NCI-H187 treated with DMSO at 0.1 percent for 48 hours (cell line): Measurements from ENCODE around the gene RPL13A.

Experiments used
- DNase-seq: peaks from one replicate; lab custom pipeline; 2025; lab: John Stamatoyannopoulos, UW

Gene RPL13A

DNA sequence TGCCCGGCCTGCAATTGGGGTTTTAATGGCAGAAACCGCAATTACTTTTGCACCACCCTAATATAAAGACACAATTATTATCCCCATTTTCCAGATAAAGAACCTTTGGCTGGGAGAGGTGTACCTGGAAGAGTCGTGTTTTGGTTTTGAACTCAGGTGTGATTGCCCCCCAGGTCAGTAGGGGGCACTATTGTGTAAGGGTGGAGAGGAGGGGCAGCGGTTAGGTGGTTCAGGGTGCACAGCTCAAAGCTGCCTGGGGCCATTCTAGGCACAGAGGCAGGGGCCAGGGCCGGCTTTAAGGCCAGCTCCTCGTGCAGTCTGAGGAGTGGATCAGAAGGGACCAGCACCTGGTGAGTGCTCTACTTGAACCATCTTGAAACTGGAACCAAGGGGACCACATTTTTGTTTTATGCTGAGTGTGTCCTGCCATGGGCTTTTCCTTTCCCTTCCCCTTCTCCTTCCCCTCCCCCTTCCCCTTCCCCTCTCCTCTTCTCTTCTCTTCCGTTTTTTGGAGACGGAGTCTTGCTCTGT lies 19.2 kb downstream of the RPL13A start:
- DNase-seq = no peak

DNA sequence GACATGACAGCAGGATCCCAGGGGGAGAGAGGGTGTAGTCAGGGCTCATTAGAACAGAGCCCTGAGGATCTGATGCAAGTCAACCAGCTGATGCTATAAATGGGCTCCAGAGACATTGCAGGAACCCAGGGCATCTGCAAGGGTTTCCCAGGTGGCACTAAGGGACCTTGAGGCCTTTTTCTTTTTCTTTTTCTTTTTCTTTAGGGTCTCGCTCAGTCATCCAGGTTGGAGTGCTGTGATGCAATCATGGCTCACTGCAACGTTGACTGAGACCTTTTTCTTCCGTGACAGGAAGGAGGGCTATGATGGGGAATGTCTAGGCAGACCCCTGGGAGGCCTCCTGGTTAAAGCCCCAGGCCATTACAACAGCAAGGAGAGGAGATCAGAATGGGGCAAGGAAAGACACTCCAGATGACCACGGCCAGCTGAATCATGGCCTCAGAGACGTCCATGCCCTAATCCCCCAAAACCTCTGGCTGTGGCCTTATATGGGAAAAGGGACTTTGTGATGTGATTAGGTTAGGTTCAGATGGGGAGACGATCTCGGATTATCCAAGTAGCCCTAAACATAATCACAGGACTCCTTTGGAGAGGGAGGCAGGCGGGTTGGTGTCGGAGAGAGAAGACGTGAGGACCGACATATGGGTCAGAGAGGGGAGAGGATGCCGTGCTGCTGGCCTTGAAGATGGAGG lies 20.5 kb downstream of the RPL13A start:
- no peak for DNase-seq

- DNase-seq = no peak
These were observed 25.8 kb downstream of the RPL13A start for GRCh38 chr19:49512970-49513745.

DNA sequence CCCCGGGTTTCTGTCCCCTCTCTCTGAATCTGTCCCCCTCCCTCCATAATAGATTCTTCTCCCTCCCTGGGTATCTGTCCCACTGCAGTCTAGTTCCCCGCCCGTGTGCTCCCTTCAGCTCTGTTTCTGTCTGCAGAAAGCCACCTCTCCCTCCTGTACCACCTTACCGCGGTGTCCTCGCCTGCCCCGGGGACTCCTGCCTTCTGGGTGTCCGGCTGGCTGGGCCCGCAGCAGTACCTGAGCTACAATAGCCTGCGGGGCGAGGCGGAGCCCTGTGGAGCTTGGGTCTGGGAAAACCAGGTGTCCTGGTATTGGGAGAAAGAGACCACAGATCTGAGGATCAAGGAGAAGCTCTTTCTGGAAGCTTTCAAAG lies 26.3 kb downstream of the RPL13A start:
- DNase-seq = no peak

DNA sequence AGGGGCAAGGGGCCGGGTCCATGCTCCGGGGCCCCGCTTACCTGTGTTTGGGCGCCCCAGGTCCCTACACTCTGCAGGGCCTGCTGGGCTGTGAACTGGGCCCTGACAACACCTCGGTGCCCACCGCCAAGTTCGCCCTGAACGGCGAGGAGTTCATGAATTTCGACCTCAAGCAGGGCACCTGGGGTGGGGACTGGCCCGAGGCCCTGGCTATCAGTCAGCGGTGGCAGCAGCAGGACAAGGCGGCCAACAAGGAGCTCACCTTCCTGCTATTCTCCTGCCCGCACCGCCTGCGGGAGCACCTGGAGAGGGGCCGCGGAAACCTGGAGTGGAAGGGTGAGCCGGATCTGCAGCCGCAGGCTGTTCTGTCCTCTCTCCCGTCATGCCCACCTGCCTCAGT lies 26.7 kb downstream of the RPL13A start:
- DNase-seq = no peak

DNA sequence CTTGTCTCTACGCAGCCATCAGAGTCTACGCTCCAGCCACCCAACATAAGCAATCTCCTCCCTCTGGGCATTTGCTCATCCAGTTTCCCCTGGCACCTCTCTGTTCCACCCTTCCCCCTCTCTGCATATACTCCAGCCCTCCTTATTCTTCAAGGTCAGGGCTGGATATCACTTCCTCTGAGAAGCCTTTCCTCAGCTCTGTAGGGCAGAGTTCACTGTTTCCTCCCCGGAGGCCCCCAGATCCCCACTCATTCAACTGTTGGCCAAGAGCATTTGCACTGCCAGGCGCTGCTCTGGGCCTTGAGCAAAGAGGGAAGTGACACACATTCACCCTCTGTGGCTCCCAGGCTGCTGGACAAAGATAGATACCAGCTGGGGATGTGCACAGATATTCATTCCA lies 28.4 kb downstream of the RPL13A start:
- no peak for DNase-seq

DNA sequence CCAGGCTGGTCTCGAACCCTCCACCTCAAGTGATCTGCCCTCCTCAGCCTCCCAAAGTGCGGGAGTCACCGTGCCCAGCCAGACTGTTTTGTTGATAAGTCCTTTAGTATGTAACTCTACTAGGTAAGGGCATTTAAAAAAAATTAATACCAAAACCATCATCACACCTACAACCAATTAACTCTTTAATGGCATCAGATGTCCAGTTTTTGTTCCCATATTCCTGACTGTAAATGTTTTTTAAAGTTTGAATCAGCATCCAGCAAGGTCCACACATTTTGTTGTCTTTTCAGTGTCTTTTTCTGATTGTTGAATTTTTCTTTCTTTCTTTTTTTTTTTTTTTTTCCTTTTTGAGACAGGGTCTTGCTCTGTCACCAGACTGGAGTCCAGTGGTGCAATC lies 30.6 kb downstream of the RPL13A start:
- no peak for DNase-seq

DNA sequence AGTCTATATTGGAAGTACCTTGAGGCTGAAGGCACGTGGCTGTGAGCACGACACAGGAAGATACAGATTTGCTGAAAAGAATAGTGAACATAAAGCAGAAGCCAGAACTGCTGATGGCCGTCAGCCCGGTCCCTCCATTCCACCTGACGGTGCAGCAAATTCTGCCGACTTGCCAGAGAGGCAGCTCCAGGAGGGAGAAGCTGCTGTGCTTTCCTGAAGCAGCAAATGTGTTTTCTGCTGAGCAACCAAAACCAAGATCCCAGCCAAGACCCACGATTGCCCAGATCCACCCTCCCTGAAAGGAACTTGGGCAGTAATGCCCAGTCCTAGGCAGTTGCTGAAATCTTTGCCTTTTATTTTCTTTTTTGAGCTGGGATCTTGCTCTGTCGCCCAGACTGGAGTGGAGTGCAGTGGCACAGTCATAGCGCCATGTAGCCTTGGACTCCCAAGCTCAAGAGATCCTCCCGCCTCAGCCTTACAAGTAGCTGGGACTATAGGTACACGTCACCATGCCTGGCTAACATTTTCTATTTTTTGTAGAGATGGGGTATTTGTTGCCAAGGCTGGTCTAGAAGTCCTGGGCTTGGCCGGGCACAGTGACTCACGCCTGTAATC lies 33.4 kb downstream of the RPL13A start:
- no peak for DNase-seq

GRCh38 chr19:49524812-49525455 lies 37.5 kb downstream of the RPL13A start:
- no peak for DNase-seq

- DNase-seq = no peak
These were observed 40.9 kb downstream of the RPL13A start for GRCh38 chr19:49528211-49528771.

GRCh38 chr19:49530708-49531107 lies 43.3 kb downstream of the RPL13A start:
- no peak for DNase-seq

DNA sequence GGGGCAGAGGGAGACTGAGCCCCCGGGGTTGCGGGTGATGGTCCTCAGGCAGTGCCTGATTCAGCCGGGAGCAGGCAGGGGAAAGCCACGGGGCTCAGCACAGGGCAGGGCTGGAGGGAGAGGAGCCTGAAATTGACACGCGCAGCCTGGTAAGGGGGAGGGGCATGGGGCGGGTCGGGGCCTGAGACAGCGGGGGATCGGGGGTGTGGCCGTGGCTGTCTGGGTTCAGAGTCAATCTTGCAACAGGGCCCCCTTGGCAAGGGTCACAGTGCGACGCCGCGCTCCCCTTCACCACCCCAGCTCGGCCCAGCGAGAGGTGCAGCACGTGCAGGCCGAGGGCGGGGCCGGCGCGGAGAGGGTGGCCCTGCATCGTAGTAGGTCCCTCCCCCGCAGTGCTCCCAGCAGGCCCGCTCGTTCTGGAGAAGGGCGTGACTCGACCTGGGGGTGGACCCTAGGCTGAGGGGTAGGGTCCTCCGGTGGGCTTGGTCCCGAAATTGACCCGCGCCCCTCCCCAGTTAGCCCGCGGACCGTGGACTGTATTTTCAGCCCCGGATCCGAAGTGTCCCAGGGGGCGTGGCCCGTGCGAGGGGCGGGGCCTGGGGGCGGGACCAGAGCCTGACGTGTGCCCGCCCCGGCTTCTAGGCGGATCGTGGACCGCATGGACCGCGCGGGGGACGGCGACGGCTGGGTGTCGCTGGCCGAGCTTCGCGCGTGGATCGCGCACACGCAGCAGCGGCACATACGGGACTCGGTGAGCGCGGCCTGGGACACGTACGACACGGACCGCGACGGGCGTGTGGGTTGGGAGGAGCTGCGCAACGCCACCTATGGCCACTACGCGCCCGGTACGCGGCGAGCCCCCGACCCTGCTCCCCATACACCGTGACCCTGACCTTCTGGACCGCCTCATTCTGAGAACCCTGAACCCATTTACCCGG lies 46.4 kb downstream of the RPL13A start:
- no peak for DNase-seq

GRCh38 chr19:49534632-49535385 lies 47.4 kb downstream of the RPL13A start:
- no peak for DNase-seq

GRCh38 chr19:49536921-49537462 lies 49.6 kb downstream of the RPL13A start:
- no peak for DNase-seq

- DNase-seq = no peak
These were observed 51.2 kb downstream of the RPL13A start for GRCh38 chr19:49538643-49539042.

- DNase-seq = no peak
These were observed 52.0 kb downstream of the RPL13A start for GRCh38 chr19:49539192-49539952.
